Prostate gland (tissue), 2 donors: ENCODE measurements around the gene ABCA1. TPM values are rescaled to one million over a fixed set of nuclear protein-coding genes. Genes with fewer than 3 reads are reported as not detected.

ENCODE experiments used
- DNase-seq: peaks from one replicate; pipeline ENCODE4 v3.0.0-alpha.2; 2019; ENCODE audit warnings: low spot score
- H3K27ac ChIP-seq, 2 donors: fragments of 200-600 bp; sonication (generic); 2 replicates each; pipeline ENCODE4 v1.5.1; 2017 to 2019
- H3K27me3 ChIP-seq: fragments of 200-600 bp; sonication (generic); replicated peaks from 2 replicates; pipeline ENCODE4 v1.5.1; 2019; ENCODE audit not compliant: insufficient read depth
- H3K36me3 ChIP-seq, 2 donors: fragments of 200-600 bp; sonication (generic); 1 replicate in 1 of 2; 2 replicates in 1 of 2; pipeline versions ENCODE4 v1.5.1 to v1.8.1; 2017 to 2019
- H3K4me1 ChIP-seq: fragments of 200-600 bp; sonication (generic); replicated peaks from 2 replicates; pipeline ENCODE4 v1.5.1; 2019
- H3K4me3 ChIP-seq, 2 donors: fragments of 200-600 bp; sonication (generic); 2 replicates each; pipeline ENCODE4 v1.5.1; 2017 to 2019
- H3K9me3 ChIP-seq: fragments of 200-600 bp; sonication (generic); 2 replicates; pipeline ENCODE4 v1.5.1; 2017
- POLR2A ChIP-seq: fragments of 450-650 bp; IDR thresholded peaks from one replicate; pipeline ENCODE4 v1.6.1; 2016; ENCODE audit warnings: antibody characterized with exemption, mild to moderate bottlenecking
- POLR2AphosphoS5 ChIP-seq: sonication (generic); formaldehyde crosslinking; IDR thresholded peaks from one replicate; pipeline ENCODE4 v1.6.1; 2017; ENCODE audit warnings: antibody characterized with exemption
- WGBS: methylation state at CpG from one replicate; pipeline ENCODE4 v1.1.5; 2018; 5-methylcytosine and 5-hydroxymethylcytosine counted together
- intact Hi-C: fragments of 100-400 bp; cut with DNase I; formaldehyde crosslinking; loops from one replicate; pipeline ENCODE4 v1.14.2; 2022
- total RNA-seq, 2 donors: library from RNA; depleted of rRNA; stranded (reverse); fragments of >200 nt; gene quantifications; one replicate each; pipeline ENCODE4 v1.1.0, GENCODE V29; 2016
- TF ChIP-seq, protein P1 (sequence below), 4 experiments: fragments of 200-600 bp in 2 of 4; fragments of 450-650 bp in 2 of 4; sonication (generic) in 2 of 4; IDR thresholded peaks; 1 replicate in 3 of 4; 2 replicates in 1 of 4; pipeline ENCODE4 v1.5.1; 2016 to 2019; ENCODE audit warnings: antibody characterized with exemption in 4 of 4, mild to moderate bottlenecking in 2 of 4, moderate library complexity in 2 of 4

Gene ABCA1
- total RNA-seq, 2 donors from 2014 or later = 11.0 to 63.7 TPM

DNA sequence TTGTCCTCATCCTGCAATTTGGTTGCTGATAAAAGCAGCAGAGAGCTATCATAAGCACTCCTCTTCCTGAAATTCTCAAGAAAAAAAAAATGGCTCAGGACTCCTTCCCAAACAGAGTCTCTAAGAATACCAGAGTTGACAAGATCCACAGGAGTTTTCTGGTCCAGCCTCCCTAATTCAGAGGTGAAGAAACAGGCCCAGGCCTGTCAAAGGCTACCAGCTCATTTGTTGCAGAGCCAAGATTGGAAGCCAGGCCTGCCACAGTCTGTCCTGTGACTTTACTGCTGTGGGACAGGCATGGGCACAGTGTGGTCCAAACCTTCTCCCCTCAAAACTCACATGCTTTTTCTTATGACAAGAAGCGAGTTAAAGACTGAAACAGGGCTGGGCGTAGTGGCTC is 122.5 kb downstream of the ABCA1 start:
- TF ChIP-seq, protein P1, sequence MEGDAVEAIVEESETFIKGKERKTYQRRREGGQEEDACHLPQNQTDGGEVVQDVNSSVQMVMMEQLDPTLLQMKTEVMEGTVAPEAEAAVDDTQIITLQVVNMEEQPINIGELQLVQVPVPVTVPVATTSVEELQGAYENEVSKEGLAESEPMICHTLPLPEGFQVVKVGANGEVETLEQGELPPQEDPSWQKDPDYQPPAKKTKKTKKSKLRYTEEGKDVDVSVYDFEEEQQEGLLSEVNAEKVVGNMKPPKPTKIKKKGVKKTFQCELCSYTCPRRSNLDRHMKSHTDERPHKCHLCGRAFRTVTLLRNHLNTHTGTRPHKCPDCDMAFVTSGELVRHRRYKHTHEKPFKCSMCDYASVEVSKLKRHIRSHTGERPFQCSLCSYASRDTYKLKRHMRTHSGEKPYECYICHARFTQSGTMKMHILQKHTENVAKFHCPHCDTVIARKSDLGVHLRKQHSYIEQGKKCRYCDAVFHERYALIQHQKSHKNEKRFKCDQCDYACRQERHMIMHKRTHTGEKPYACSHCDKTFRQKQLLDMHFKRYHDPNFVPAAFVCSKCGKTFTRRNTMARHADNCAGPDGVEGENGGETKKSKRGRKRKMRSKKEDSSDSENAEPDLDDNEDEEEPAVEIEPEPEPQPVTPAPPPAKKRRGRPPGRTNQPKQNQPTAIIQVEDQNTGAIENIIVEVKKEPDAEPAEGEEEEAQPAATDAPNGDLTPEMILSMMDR (IDR thresholded peaks at IDR 0.05) = no peak
- Histone ChIP-seq H3K27ac (no peak overlapping the region), H3K4me1 (no peaks in the 10 kb centered on the region), H3K36me3 (peaks cover 6 to 8% of the 10 kb centered on the region in 2 donors), H3K9me3 (no peaks in the 10 kb centered on the region), H3K4me3 (no peak overlapping the region), H3K27me3 (no peaks in the 10 kb centered on the region)
- intact Hi-C loops = loop anchor here (10.0 kb wide), 1 partner anchor 609 kb away; no protein-coding TSS in a partner anchor
- 85% methylated on average over 2 of the region's 2 CpGs for WGBS
- no peak for DNase-seq

DNA sequence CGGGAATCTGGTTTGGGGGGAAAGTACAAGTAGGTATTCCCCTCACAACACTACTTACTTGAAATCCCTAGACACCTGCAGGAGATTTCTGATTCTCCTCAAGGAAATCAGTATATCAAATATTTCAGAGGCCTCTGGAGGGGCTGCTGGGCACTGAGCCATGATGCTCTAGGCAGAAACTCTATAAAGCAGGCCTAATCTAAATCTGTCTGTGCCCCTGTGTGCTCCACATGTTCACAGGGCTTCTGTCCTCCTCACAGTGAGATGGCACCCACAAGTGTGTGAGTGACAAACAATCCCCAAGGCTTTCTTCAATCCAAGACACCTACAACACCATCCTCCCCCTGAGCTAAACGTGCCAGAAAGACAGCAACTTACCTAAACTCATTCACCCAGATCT is 125.0 kb downstream of the ABCA1 start:
- intact Hi-C loops = loop anchor here (10.0 kb wide), 1 partner anchor 612 kb away; no protein-coding TSS in a partner anchor
- Histone ChIP-seq H3K36me3 (peaks cover 6 to 8% of the 10 kb centered on the region in 2 donors), H3K4me1 (no peaks in the 10 kb centered on the region), H3K4me3 (no peak overlapping the region), H3K27me3 (no peaks in the 10 kb centered on the region), H3K9me3 (no peaks in the 10 kb centered on the region), H3K27ac (no peak overlapping the region)
- DNase-seq = no peak
- no peak for TF ChIP-seq POLR2AphosphoS5
- TF ChIP-seq POLR2A = no peak
- TF ChIP-seq, protein P1 (IDR thresholded peaks at IDR 0.05) = no peak
- WGBS = 72% methylated on average over 2 of the region's 2 CpGs

DNA sequence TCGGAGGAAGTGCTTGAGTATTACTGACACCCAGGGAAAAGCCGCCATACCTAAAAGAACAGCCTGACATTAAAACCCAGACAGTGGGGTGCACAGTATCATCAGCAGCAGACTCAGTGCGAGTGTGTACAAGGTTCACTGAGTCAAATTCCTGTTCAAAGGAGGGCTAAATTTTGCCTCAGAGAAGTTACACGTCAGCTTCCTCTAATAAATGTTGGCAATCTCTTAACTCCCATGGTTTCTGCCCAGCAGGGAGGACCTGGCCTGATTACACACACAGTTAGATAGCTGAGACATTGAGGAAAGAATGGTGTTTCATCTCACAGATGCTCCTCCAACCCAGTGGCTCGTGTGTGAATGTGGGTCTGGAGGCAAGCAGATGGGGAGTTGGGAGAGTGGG is 125.8 kb downstream of the ABCA1 start:
- DNase-seq = no peak
- intact Hi-C loops = loop anchor here (10.0 kb wide), 1 partner anchor 613 kb away; no protein-coding TSS in a partner anchor
- WGBS = 87% methylated on average over 5 of the region's 5 CpGs

DNA sequence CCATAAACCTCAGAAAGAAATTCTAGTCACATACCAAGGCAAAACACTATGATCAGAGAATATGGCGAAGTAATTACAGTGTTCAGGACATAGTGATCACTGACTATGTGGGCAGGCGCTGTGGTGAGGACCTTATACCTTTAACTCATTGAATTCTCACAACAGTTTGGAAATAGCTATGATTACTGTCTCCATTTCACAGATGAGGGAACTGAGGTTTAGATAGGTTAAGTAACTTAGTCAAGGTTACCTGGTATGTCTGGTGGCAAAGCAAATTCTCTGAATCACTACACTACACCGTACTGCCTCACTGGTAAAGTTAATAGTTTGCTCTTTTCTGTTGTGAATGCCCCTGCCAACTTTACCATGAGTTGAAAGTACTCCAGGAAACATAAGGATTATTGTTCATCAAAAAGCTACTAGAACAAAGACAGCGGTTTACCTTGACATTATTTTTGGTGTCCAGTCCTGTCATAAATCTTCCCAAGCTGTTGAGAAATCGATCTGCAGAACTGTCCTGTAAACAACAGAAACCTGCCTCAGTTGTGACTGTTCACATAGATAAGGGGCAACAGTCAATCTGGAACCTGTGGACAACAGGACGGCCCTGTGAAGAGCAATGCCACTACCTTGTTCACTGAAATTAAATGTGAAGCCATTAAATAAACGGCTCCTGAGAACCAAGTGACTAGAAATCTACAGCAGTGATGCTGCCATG is 127.7 kb downstream of the ABCA1 start:
- Histone ChIP-seq H3K4me3 (no peak overlapping the region), H3K4me1 (no peaks in the 10 kb centered on the region), H3K27me3 (no peaks in the 10 kb centered on the region), H3K27ac (no peak overlapping the region), H3K36me3 (peaks cover 6 to 8% of the 10 kb centered on the region in 2 donors), H3K9me3 (no peaks in the 10 kb centered on the region)
- intact Hi-C loops = loop anchor here (10.0 kb wide), 1 partner anchor 615 kb away; no protein-coding TSS in a partner anchor
- 83% methylated on average over 7 of the region's 7 CpGs for WGBS
- TF ChIP-seq, protein P1 (IDR thresholded peaks at IDR 0.05) = no peak
- no peak for TF ChIP-seq POLR2A
- no peak for TF ChIP-seq POLR2AphosphoS5
- DNase-seq = no peak

More for the DNA sequence above, 125.8 kb downstream of the ABCA1 start:
- TF ChIP-seq POLR2A = no peak
- no peaks in the 10 kb centered on the region for H3K27me3 ChIP-seq
- no peak overlapping the region for H3K27ac ChIP-seq
- no peaks in the 10 kb centered on the region for H3K9me3 ChIP-seq
- H3K36me3 ChIP-seq = peaks cover 6 to 8% of the 10 kb centered on the region in 2 donors
- H3K4me1 ChIP-seq = no peaks in the 10 kb centered on the region
- no peak overlapping the region for H3K4me3 ChIP-seq

DNA sequence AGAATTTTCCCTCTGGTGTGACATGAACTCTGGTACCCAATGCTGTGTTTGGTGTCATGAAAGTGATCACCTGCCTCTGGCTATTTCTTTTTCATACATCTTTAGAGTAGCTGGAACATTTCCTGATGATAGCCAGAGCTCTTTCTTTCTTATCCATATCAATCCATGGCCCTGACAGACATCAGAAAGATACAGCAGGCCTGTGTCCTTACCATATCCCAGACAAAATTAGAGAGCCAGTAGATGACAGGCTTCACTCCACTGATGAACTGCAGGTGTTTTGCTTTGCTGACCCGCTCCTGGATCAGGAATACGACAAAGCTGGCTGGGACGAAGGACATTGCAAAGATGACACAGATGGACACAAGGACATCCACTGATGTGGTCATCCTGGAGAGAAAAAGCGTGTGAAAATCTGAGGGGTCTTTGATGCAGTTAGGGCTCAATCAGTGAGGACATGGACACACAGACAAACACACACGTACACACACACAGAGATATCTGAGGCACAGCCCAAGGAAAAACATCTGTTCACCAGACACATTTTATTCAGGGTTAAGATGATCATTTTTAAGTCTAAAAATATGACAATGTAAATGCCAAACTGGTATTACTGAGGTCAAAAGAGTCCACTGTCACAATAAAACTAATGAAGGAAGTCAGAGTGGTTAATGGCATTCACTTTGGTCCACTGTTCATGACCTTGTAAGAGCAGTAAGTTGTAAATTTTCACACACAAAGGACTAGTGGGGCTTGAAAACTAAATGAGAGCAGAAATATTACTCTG is 129.6 kb downstream of the ABCA1 start:
- intact Hi-C loops = no loop called here
- H3K36me3 ChIP-seq = peaks cover 6 to 8% of the 10 kb centered on the region in 2 donors
- TF ChIP-seq POLR2AphosphoS5 (no peak), POLR2A (no peak)
- TF ChIP-seq, protein P1 (IDR thresholded peaks at IDR 0.05) = no peak

More for the DNA sequence above, 129.6 kb downstream of the ABCA1 start:
- Histone ChIP-seq H3K9me3 (no peaks in the 10 kb centered on the region), H3K27me3 (no peaks in the 10 kb centered on the region), H3K4me3 (no peak overlapping the region), H3K27ac (no peak overlapping the region), H3K4me1 (no peaks in the 10 kb centered on the region)
- 92% methylated on average over 5 of the region's 5 CpGs for WGBS
- DNase-seq = no peak
